Limb (tissue), 2 donors: ENCODE results near the gene CIB2.
"Not testable (repeated sequence)": the region's sequence is repeated elsewhere in the genome, so short reads cannot be mapped to it uniquely, and the experiment has no call there.

Experiments used
- DNase-seq, 2 donors: peaks; one replicate each; pipeline ENCODE4 v3.0.0-alpha.2; 2016; ENCODE audit errors: extremely low spot score in 2 of 2

The CIB2 gene

DNA sequence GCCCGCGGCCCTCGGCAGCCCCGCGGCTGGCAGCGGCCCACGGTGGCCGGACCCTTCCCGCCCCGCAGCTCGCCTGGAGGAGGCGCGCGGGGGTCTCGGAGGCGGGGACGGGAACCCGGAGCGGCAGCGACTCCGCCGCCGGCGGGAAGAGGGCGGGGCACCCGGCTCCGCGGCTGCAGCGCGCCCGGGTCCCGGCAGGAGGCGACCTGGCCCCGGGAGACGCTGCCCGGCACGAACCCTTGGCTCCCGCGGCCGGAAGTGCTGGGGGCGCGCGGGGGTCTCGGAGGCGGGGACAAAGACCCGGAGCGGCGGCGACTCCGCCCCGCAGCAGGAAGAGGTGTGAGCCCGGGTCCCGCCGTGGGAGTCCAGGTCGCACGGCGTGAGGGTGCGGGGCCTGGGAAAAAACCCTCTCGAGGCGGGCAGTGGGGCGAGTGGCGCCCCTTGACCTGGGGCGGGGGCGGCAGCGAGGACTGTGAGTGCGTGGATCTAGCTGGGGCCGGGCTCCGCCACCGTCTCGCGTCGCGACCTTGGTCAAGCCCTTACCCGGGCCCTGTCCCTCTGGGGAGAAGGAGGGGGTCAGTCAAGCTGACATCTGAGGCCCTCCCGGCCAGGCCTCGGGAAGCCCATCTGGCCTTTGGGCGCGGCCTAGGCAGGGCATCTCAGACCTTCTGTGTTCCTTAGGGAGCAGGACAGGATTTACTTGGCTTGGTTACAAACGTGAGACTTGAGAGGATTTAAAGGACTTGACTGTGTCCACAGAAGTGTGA lies at the start of gene CIB2:
Gene CIB2, minus strand, starts transcription at position 151 of the 767 bp plus-strand sequence. CDS start 230 bp downstream, outside the sequence.
- peak; percentile 70 to 91 for DNase-seq

- DNase-seq: no peak
Measured at GRCh38 chr15:78179906-78180305, 48.7 kb upstream of the CIB2 start.

- DNase-seq: no peak
Measured at GRCh38 chr15:78179286-78179840, 48.1 kb upstream of the CIB2 start.

DNA sequence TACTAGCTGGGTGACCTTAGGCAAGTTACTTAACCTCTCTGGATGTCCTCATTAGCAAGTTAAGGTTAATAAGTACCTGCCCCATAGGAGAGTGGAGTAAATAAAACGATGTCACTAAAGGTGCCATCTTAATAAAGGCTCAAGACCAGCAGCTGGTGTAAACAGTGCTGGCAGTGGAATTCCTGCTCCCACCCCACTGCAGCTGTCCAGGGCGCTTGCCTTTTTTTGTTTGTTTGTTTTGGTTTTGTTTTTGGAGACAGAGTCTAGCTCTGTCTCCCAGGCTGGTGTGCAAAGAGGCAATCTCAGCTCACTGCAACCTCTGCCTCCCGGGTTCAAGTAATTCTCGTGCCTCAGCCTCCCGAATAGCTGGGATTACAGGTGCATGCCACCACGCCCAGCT lies 46.8 kb upstream of the CIB2 start:
- DNase-seq: no peak

- peak in 1 of 2 donors; percentile 58 for DNase-seq
Measured at GRCh38 chr15:78177447-78177873, 46.2 kb upstream of the CIB2 start.

DNA sequence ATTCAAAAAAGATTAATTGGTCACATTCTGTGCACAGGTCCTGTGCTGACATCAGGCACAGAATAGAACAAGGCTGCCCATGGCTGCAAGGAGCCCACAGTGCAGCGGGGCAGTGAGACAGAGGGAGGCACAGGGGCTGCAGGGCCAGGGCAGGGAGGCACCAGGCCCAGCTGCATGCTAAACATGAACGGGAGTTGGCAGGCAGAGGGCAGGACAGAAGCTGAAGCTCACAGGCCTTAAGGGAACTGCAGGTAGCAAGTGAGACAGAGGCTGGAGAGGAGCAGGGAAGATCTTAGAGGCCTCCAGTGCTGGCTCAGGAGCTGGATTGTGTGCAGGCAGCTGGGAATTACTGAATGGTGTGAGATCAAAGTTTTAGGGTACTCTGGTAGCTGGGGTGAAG lies 44.1 kb upstream of the CIB2 start:
- no peak for DNase-seq

DNA sequence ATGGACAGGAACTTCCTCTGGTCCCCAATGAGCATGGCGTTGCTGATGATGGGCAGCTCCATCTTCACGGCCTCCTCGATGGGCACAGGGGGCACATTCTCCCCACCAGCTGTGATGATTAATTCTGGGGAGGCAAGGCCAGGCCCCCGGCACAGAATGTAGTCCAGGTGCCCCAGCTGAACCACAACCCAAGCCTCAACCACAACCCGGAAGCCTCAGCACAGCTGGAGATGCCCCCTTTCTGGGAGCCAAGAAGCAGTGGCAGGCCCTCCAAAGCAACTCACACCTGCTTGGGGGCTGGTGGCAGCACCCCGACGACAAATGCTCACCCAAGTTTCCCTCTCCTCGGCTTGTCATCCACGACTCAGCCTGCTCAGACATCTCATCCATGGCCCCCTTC lies 43.2 kb upstream of the CIB2 start:
- no peak for DNase-seq

DNA sequence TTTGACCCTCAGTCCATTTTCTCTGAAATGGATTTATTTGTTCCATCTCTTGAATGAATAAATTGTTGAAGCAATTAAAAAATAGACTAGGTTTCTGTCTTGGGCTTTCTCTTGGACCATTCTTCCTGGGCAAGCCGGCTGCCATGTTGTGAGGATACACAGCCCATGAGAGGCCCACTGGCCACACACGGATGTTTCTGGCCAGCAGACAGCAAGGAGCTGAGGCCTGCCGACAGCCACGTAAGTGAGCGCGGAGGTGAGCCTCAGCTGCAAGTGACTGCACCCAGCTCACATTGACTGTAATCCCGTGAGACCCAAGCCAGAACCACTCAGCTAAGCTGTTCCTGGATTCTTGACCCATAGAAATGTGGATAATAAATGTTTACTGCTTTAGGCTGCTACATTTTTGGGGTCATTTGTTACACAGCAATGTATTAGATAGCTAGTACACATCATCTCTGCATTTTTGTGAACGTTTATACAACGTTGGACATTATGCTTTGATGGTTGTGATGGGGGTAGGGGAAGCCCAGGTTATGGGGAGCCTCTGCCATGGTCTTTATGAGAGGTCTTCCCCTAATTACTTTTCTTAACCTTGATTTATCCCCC lies 40.7 kb upstream of the CIB2 start:
- no peak for DNase-seq

DNA sequence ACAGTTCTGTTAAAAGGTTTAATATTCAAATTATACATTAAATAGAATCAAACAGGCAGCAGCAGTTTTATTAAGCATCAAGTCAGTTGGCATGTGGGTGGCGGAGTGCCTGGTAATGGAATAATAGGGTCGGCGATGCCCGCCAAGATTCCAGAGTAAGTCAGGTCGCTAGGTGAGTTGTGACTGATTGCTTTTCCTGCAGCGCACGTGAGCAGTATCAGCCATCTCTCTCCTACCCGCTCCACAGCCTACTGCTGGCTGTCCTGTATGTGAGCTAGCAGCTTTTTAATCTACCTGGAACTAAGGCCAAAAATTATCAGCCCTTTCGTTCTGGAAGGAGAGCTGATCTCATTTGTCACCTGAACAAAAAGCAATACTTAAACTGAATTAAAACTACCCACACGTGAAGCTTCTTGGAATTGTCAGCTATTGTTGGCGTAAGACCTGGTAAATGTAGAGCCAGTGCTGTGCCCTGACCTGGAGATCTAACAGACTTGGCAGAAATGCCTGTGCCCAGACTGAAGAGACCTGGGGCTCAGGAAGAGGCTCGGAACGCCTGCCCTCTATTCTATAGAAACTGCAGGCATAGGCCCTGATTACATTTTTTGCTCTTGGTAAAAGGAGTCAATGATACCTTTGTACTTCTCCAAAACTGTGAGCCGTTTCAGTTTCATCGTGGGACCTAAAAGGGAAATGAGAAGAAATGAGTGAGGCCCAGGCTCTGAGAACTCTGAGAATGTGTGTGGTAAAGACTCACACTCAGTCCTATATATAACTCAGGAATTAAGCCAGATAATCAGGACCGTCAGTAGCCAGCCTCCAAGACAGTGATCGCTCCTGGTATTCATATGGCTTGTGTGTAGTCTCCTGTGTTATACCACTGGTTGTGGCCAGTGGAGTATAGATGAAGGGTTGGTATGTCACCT lies 39.9 kb upstream of the CIB2 start:
- DNase-seq: no peak

DNA sequence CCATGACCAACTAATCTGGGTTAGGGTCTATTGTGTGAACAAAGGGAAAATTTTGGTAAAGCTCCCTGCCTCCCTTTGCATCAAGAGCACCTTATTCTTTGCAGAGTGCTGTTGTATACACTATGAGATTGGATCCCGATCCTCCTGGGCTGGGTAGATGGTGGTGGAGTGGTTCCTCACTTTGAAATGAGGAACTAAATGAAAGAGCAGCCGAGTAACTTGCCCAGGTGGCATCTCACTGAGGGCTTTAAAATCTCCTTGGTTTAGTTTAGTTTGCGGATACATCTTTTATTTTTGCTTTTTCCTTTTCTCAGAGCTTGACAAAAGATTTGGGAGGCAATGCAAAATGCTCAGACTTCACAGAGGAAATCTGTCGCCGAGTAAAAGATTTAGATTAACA lies 37.4 kb upstream of the CIB2 start:
- DNase-seq: no peak

DNA sequence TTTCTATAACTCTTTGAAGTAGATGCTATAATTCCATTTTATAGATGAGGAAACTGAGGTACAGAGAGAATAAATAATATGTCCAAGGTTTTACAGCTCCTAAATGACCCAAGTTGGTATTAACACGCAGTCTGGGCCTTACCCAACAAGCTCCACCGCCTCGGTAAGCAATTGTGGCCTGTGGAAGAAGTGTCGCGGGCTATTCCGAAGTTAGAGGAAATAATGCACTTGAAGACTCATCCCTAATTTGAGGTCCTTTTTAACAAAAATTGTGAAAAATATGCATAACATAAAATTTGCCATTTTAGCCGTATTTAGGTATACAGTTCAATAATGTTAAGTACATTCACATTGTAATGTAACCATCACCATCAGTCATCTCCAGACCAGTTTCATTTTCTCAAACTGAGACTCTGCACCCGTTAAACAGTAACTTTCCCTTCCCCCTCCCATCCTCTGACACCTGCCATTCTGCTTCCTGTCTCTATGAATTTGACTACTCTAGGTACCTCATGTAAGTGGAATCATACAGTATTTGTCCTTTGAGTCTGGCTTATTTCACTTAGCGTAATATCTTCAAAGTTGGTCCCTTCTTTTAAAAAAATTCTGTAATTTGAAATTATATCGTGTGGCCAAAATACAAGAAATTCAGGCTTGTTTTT lies 36.1 kb upstream of the CIB2 start:
- DNase-seq: no peak

GRCh38 chr15:78164010-78164409 lies 32.8 kb upstream of the CIB2 start:
- no peak for DNase-seq

DNA sequence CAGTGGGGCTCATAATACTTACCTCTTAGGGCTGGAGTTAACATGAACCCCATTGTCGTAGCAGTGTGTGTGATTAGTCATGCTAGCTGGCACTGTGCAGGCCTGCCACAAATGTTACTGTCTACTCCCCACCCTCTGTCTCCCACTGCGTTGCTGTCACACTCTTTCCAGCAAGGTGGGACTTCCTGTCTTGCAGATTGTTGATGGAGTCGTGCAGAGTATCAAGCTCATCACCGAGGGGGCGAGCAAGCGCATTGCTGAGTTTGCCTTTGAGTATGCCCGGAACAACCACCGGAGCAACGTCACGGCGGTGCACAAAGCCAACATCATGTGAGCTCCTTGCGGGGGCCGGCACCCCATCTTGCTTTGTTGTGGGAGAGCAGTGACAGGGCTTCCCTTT lies 30.8 kb upstream of the CIB2 start:
- no peak for DNase-seq

DNA sequence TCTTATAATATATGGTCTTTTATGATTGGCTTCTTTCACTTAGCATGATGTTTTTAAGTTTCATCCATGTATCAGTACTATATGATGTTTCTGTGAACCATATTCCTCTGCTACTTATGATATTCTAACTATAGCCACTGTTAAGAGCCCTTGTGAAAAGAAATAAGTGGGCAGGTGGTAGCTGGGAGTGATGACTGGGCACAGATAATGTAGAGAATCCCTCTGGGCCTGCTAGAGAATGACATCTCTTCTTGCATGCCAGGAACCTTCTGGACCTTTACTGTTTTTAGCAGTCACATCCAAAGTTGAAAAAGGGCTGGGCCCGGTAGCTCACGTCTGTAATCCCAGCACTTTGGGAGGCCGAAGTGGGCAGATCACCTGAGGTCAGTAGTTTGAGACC lies 28.1 kb upstream of the CIB2 start:
- DNase-seq: no peak

DNA sequence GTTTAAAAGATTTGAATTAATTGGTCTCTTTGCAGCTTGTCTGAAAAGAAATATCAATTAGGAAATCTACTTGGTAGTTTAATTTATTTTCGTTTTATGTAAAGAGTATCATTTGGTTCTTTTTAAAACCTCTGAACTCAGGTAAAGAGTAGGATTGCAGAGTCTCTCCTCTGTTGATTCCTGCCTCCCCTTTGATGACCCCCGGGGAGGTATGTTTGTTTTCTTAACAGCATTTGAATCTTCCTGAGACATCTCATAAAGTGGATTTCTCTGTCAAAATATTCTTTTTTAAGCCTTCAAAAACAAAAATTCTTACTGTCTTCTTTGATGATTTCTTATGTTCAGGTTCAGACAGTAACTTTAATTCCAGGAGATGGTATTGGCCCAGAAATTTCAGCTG lies 26.0 kb upstream of the CIB2 start:
- DNase-seq: no peak

- DNase-seq: no peak
Measured at GRCh38 chr15:78156653-78157052, 25.4 kb upstream of the CIB2 start.

GRCh38 chr15:78155355-78155939 lies 24.2 kb upstream of the CIB2 start:
- no peak for DNase-seq

DNA sequence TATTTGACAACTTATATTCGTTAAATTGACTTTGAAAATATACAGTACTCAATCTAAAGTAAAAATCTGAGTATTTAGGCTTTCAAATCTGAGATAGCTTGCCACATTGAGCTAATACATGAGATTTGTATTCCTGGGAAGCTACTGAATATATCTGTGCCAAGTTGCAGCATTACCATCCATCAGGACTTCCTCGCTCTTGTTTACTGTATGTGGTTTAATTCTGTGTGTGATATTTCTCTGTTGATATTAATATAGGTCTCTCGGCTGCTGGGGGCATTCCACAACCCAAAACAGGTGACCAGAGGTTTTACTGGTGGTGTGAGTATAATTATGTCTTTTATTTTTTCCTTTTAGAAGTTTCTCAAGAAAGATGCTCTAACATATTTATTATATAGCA lies 23.7 kb upstream of the CIB2 start:
- no peak for DNase-seq

DNA sequence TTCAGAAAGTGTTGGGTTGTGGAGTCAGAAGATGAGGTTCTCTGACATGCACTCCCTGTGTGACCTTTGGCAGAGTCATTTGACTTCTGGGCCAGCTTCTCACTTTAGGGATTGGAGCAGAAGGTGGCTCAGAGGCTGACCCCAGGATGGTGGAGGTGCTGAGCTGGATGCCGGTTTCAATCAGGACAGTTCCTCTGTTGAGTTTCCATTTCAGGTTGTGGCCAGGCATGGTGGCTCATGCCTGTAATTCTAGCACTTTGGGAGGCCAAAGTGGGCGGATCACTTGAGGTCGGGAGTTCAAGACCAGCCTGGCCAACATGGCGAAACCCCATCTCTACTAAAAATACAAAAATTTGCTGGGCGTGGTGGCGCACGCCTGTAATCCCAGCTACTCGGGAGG lies 19.8 kb upstream of the CIB2 start:
- not testable (repeated sequence) for DNase-seq

DNA sequence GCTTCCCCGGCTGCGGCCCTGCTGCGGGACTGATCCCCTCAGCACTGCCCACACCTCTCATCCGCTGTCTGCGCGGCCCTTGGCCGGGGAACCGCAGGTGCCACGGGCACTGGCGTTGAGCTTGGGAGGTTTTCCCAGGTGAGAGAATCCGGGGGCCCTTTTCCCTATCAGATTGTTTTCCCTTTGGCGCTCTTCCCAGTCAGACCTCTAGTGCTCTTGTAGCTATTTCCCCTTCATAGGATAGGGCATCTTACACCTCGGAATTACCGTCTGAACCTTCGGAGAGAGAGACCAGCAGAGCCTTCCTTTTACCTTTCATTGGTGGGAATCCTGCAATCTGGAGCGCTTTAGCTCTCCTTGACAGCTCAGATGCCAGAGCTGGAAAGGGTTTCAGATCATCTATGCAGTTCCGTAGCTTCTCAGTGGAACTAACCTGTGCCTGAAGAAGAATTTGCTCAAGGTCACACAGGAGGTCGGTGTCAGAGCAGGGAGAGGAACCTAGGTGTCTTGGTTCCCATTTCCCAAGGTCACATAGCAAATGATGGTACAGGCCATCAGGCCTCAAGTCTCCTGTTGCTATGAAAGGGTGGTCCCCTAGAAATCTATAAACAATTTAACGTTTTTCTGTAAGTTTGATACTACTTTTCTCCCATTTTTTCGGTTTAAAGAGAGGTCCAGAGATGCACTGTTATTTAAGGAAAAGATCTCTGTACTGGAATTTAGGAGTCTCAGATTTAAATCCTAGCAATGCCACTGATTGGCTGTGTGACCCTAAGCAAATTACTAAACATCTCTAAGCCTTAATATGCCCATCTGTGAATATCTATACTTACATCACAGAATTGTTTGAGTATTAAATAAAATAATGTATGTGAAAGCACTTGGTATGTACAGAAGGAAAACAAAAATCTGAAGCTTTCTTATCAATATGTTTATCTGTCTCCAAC lies 18.8 kb upstream of the CIB2 start:
- no peak for DNase-seq
